Loucy (cell line): Measurements from ENCODE around the gene UBA52.

Experiments
- H2AFZ ChIP-seq: fragments of 200-600 bp; sonication (generic); 2 replicates; pipeline ENCODE4 v1.6.0; 2016; ENCODE audit warnings: antibody characterized with exemption, mild to moderate bottlenecking, low read length, moderate library complexity
- H3F3A ChIP-seq: fragments of 200-600 bp; 2 replicates; pipeline ENCODE4 v1.6.0; 2016; ENCODE audit warnings: antibody characterized with exemption, low read depth, mild to moderate bottlenecking
- H3K27me3 ChIP-seq: fragments of 200-600 bp; sonication (generic); 2 replicates; pipeline ENCODE4 v1.6.1; 2014; ENCODE audit warnings: low read length, mild to moderate bottlenecking; ENCODE audit not compliant: insufficient read depth, poor library complexity, severe bottlenecking
- H3K36me3 ChIP-seq: fragments of 200-600 bp; sonication (generic); 2 replicates; pipeline ENCODE4 v1.6.1; 2016; ENCODE audit warnings: low read length; ENCODE audit not compliant: insufficient read depth
- H3K4me1 ChIP-seq: fragments of 200-600 bp; sonication (generic); 2 replicates; pipeline ENCODE4 v1.5.1; 2014; ENCODE audit warnings: low read length, mild to moderate bottlenecking; ENCODE audit not compliant: insufficient read depth, poor library complexity, severe bottlenecking
- H3K4me2 ChIP-seq: fragments of 200-600 bp; sonication (generic); 2 replicates; pipeline ENCODE4 v1.6.0; 2014; ENCODE audit warnings: antibody characterized with exemption, low read length, low read depth, mild to moderate bottlenecking; ENCODE audit not compliant: poor library complexity, severe bottlenecking
- H3K4me3 ChIP-seq: fragments of 200-600 bp; sonication (generic); 2 replicates; pipeline ENCODE4 v1.5.1; 2014; ENCODE audit warnings: low read length, mild to moderate bottlenecking, mixed read lengths; ENCODE audit not compliant: poor library complexity, severe bottlenecking
- H3K79me2 ChIP-seq: fragments of 200-600 bp; sonication (generic); 2 replicates; pipeline ENCODE4 v1.6.1; 2014; ENCODE audit warnings: low read length; ENCODE audit not compliant: insufficient read depth
- H3K9ac ChIP-seq: fragments of 200-600 bp; sonication (generic); 2 replicates; pipeline ENCODE4 v1.6.0; 2014; ENCODE audit warnings: mild to moderate bottlenecking, low read depth, low read length, moderate library complexity; ENCODE audit not compliant: poor library complexity, severe bottlenecking
- H3K9me2 ChIP-seq: fragments of 200-600 bp; sonication (generic); replicated peaks from 2 replicates; pipeline ENCODE4 v1.6.1; 2016; ENCODE audit warnings: low read depth, low read length, mixed read lengths
- H3K9me3 ChIP-seq: fragments of 200-600 bp; sonication (generic); 2 replicates; pipeline ENCODE4 v1.6.1; 2014; ENCODE audit warnings: mild to moderate bottlenecking, antibody characterized with exemption, low read length, low read depth; ENCODE audit not compliant: insufficient read depth
- H4K20me1 ChIP-seq: fragments of 200-600 bp; sonication (generic); 2 replicates; pipeline ENCODE4 v1.6.0; 2014; ENCODE audit warnings: antibody characterized with exemption, low read length, mild to moderate bottlenecking; ENCODE audit not compliant: insufficient read depth, poor library complexity, severe bottlenecking
- CTCF ChIP-seq: fragments of 200-600 bp; sonication (generic); conservative IDR thresholded peaks from 2 replicates; pipeline ENCODE4 v1.5.1; 2014; ENCODE audit warnings: mild to moderate bottlenecking, antibody characterized with exemption, low read length
- EZH2phosphoT487 ChIP-seq: fragments of 200-600 bp; IDR thresholded peaks from 2 replicates; pipeline ENCODE4 v1.6.1; 2018; ENCODE audit warnings: antibody characterized with exemption, mild to moderate bottlenecking, moderate library complexity, borderline replicate concordance

UBA52 gene

DNA sequence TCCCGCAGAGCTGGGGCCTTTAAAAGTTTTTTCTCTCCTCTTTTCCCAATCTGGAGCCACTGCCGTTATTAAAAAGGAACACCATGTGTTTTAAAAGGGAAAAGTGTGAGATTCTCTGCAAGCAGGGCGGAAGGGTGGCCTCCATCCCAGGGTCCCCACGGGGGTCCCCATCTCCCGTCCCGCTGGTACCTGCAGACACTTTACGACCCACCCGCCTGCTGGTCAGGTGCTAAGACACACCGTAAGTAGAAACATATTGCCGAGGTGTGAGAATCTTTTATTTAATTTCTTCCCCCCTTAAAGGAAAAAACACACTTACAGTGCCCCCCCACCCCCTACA lies 33.1 kb downstream of the UBA52 start:
- no peak overlapping the region for H3K9ac ChIP-seq
- H2AFZ ChIP-seq = no peak overlapping the region
- H3K9me3 ChIP-seq = no peaks in the 10 kb centered on the region
- H4K20me1 ChIP-seq = no peaks in the 10 kb centered on the region
- no peak overlapping the region for H3K4me3 ChIP-seq
- no peak for TF ChIP-seq CTCF
- H3K27me3 ChIP-seq = no peaks in the 10 kb centered on the region
- H3K36me3 ChIP-seq = no peaks in the 10 kb centered on the region
- H3K79me2 ChIP-seq = no peaks in the 10 kb centered on the region
- H3F3A ChIP-seq = no peaks in the 10 kb centered on the region
- no peaks in the 10 kb centered on the region for H3K4me1 ChIP-seq
- no peaks in the 10 kb centered on the region for H3K9me2 ChIP-seq
- H3K4me2 ChIP-seq = no peak overlapping the region

DNA sequence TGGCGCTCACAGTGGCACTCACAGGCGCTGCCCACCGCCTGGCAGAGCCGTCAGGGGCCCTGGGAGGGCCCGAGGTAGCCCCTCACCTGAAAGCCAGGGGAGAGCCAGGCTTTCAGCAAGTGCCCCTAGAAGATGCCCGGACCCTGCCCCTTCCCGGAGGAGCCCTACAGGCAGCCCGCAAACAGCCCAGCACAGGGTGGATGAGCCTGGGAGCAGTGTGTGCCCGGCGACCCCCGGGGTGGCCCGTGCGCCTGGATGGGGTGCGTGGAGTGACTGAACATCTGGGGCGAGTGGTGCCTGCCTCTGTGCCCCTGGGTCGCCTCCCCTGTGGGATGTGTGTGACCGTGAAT lies 33.5 kb downstream of the UBA52 start:
- no peaks in the 10 kb centered on the region for H3K9me3 ChIP-seq
- H3K79me2 ChIP-seq = no peaks in the 10 kb centered on the region
- no peaks in the 10 kb centered on the region for H3K9me2 ChIP-seq
- H3F3A ChIP-seq = no peaks in the 10 kb centered on the region
- TF ChIP-seq EZH2phosphoT487 (no peak), CTCF (no peak)
- no peaks in the 10 kb centered on the region for H3K4me1 ChIP-seq
- H2AFZ ChIP-seq = no peak overlapping the region
- H3K4me3 ChIP-seq = no peak overlapping the region
- H3K27me3 ChIP-seq = no peaks in the 10 kb centered on the region
- no peak overlapping the region for H3K9ac ChIP-seq
- no peaks in the 10 kb centered on the region for H4K20me1 ChIP-seq
- H3K36me3 ChIP-seq = no peaks in the 10 kb centered on the region
- no peak overlapping the region for H3K4me2 ChIP-seq

DNA sequence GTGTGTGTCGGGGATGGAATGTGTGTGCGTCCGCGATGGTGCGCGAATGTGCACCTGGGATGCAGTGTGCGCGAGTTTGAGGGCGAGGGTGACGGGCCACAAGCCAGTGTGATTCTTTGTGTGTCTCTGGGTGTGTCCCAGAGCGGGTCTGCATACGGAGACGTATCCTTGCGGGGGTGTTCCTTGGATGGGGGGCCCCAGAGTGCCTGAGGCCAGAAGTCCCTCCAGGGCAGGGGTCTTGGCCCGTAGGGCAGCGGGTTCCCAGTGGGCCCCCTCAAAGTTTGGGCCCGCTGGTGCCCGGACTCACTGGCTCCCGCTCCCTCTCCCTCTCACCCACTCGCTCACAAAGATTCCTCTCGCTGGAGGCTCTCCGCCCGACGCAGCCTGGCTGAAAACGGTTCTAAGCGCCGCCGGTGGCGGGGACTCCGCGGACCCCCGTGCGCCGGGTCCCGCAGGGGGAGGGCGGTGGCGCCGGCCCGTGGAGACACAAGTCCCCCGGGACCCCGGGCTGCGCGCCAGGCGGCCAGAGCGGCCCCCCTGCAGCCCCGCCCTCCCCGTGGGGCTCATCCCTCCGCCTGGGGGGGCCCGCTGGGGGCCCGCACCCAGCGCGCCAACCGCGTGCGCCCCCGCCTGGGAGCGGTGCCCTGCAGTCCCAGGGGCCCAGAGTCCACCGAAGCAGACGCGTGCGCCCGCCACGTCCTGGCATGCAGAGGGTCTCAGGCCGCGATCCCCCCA lies 34.1 kb downstream of the UBA52 start:
- H3F3A ChIP-seq = no peaks in the 10 kb centered on the region
- no peaks in the 10 kb centered on the region for H4K20me1 ChIP-seq
- TF ChIP-seq CTCF (no peak), EZH2phosphoT487 (no peak)
- H3K4me1 ChIP-seq = no peaks in the 10 kb centered on the region
- no peak overlapping the region for H3K4me2 ChIP-seq
- no peaks in the 10 kb centered on the region for H3K36me3 ChIP-seq
- no peaks in the 10 kb centered on the region for H3K27me3 ChIP-seq
- no peak overlapping the region for H3K9ac ChIP-seq
- H3K9me3 ChIP-seq = no peaks in the 10 kb centered on the region
- H2AFZ ChIP-seq = no peak overlapping the region
- no peak overlapping the region for H3K4me3 ChIP-seq
- H3K9me2 ChIP-seq = no peaks in the 10 kb centered on the region
- H3K79me2 ChIP-seq = no peaks in the 10 kb centered on the region
